IMR-90 (cell line): ENCODE measurements around the gene ITCH. TPM values are rescaled to one million over a fixed set of nuclear protein-coding genes. Genes with fewer than 3 reads are reported as not detected.

Experiments used
- ATAC-seq: fragments of 200-7000 bp; cut with Tn5 transposase; 2 replicates; pipeline ENCODE4 v1.9.1; 2020; ENCODE audit warnings: low read depth, mild to moderate bottlenecking, moderate library complexity
- BruUV-seq: library from RNA; stranded (reverse); fragments of 400-500 nt; replicated peaks from 2 replicates; lab custom pipeline; 2021; lab: Mats Ljungman, UMichigan
- CTCF ChIA-PET: fragments of 300-600 bp; formaldehyde crosslinking; extraction: SDS; loops from one replicate; lab custom pipeline; 2021; ENCODE audit warnings: antibody characterized with exemption; lab: Yijun Ruan, JAX
- POLR2A ChIA-PET: fragments of 300-600 bp; sonication (Branson Sonifier 250); formaldehyde crosslinking; loops from one replicate; lab custom pipeline; 2022; ENCODE audit warnings: antibody characterized with exemption; ENCODE audit not compliant: unreplicated experiment; lab: Charles Lee
- DNase-seq: peaks from one replicate; pipeline ENCODE4 v3.0.0; 2013
- H2AFZ ChIP-seq: replicated peaks from 2 replicates; pipeline ENCODE3; 2013; ENCODE audit warnings: low read length, mild to moderate bottlenecking; ENCODE audit not compliant: poor library complexity
- H2AK5ac ChIP-seq: 2 replicates; pipeline ENCODE4 v1.6.1; 2013; ENCODE audit warnings: low read depth, low read length, inconsistent platforms
- H2AK9ac ChIP-seq: replicated peaks from 2 replicates; pipeline ENCODE3; 2013; ENCODE audit warnings: mild to moderate bottlenecking, low read depth, low read length, moderate library complexity; ENCODE audit not compliant: poor library complexity
- H2BK120ac ChIP-seq: 2 replicates; pipeline ENCODE4 v1.6.1; 2013; ENCODE audit warnings: low read depth, low read length, inconsistent platforms
- H2BK15ac ChIP-seq: 3 replicates; pipeline ENCODE4 v1.6.1; 2013; ENCODE audit warnings: low read depth, low read length, inconsistent platforms
- H2BK20ac ChIP-seq: 2 replicates; pipeline ENCODE4 v1.6.1; 2013; ENCODE audit warnings: low read depth, mild to moderate bottlenecking, inconsistent platforms, low read length, moderate library complexity
- H2BK5ac ChIP-seq: 2 replicates; pipeline ENCODE4 v1.6.1; 2013; ENCODE audit warnings: mild to moderate bottlenecking, low read depth, low read length, inconsistent platforms; ENCODE audit not compliant: poor library complexity, severe bottlenecking
- H3K14ac ChIP-seq: replicated peaks from 2 replicates; pipeline ENCODE4 v1.6.1; 2013; ENCODE audit warnings: low read depth, low read length, inconsistent platforms
- H3K18ac ChIP-seq: 2 replicates; pipeline ENCODE4 v1.6.1; 2013; ENCODE audit warnings: low read depth, low read length, control low read depth
- H3K23ac ChIP-seq: 2 replicates; pipeline ENCODE4 v1.6.1; 2013; ENCODE audit warnings: low read depth, low read length, inconsistent platforms
- H3K27ac ChIP-seq: 2 replicates; pipeline ENCODE4 v1.5.1; 2013; ENCODE audit warnings: mild to moderate bottlenecking, control low read depth, low read length; ENCODE audit not compliant: insufficient read depth
- H3K27me3 ChIP-seq: 2 replicates; pipeline ENCODE4 v1.6.1; 2013; ENCODE audit warnings: low read length; ENCODE audit not compliant: control insufficient read depth, insufficient read depth
- H3K36me3 ChIP-seq: 2 replicates; pipeline ENCODE4 v1.6.1; 2013; ENCODE audit warnings: low read length, mixed read lengths; ENCODE audit not compliant: control insufficient read depth, insufficient read depth
- H3K4ac ChIP-seq: 2 replicates; pipeline ENCODE4 v1.6.1; 2013; ENCODE audit warnings: low read depth, low read length, inconsistent platforms
- H3K4me1 ChIP-seq: 2 replicates; pipeline ENCODE4 v1.6.1; 2013; ENCODE audit warnings: low read length, mixed read lengths; ENCODE audit not compliant: control insufficient read depth, insufficient read depth
- H3K4me2 ChIP-seq: 2 replicates; pipeline ENCODE4 v1.6.1; 2013; ENCODE audit warnings: low read depth, mild to moderate bottlenecking, control low read depth, low read length, moderate library complexity
- H3K4me3 ChIP-seq: 2 replicates; pipeline ENCODE4 v1.5.1; 2013; ENCODE audit warnings: low read depth, mild to moderate bottlenecking, control low read depth, low read length, moderate library complexity; ENCODE audit not compliant: insufficient read depth
- H3K56ac ChIP-seq: 2 replicates; pipeline ENCODE4 v1.6.1; 2013; ENCODE audit warnings: low read length, inconsistent platforms; ENCODE audit not compliant: insufficient read depth; ENCODE audit errors: extremely low read depth
- H3K79me1 ChIP-seq, 2 experiments: 2 replicates each; pipeline ENCODE4 v1.6.1; 2013; ENCODE audit warnings: low read length in 2 of 2, inconsistent platforms in 1 of 2, low read depth in 1 of 2
- H3K9ac ChIP-seq: 2 replicates; pipeline ENCODE4 v1.6.1; 2013; ENCODE audit warnings: low read depth, low read length, control low read depth
- H3K9me1 ChIP-seq: 2 replicates; pipeline ENCODE4 v1.6.1; 2013; ENCODE audit warnings: low read length, inconsistent platforms; ENCODE audit not compliant: insufficient read depth
- H3K9me3 ChIP-seq: 2 replicates; pipeline ENCODE4 v1.6.1; 2013; ENCODE audit warnings: low read length; ENCODE audit not compliant: control insufficient read depth, insufficient read depth
- H4K20me1 ChIP-seq: 2 replicates; pipeline ENCODE4 v1.6.1; 2013; ENCODE audit warnings: low read length, inconsistent platforms; ENCODE audit not compliant: insufficient read depth
- H4K5ac ChIP-seq: 2 replicates; pipeline ENCODE4 v1.6.1; 2013; ENCODE audit warnings: mild to moderate bottlenecking, low read depth, low read length, control low read depth
- H4K8ac ChIP-seq, 2 experiments: 2 replicates each; pipeline ENCODE4 v1.6.1; 2013; ENCODE audit warnings: low read depth in 2 of 2, low read length in 2 of 2, control low read depth in 1 of 2, inconsistent platforms in 1 of 2
- H4K91ac ChIP-seq: 2 replicates; pipeline ENCODE4 v1.6.1; 2013; ENCODE audit warnings: low read depth, low read length, inconsistent platforms; ENCODE audit not compliant: insufficient read depth
- BHLHE40 ChIP-seq: fragments of 150-350 bp; IDR thresholded peaks from 2 replicates; pipeline ENCODE4 v1.6.1; 2016; ENCODE audit warnings: mild to moderate bottlenecking, low read depth, low read length
- CHD1 ChIP-seq: IDR thresholded peaks from 2 replicates; pipeline ENCODE4 v1.6.1; 2012; ENCODE audit warnings: low read depth, low read length, improper control_type of control experiment
- FOS ChIP-seq: fragments of 150-350 bp; IDR thresholded peaks from 2 replicates; pipeline ENCODE4 v1.6.1; 2016; ENCODE audit warnings: low read depth, low read length
- MAFK ChIP-seq: IDR thresholded peaks from 2 replicates; pipeline ENCODE4 v1.6.1; 2012; ENCODE audit warnings: low read depth, low read length, improper control_type of control experiment
- WGBS, 2 experiments: methylation state at CpG; one replicate each; pipeline versions ENCODE4 v1.1.5 to v1.1.7; 2013; ENCODE audit warnings: missing lambda C conversion rate in 2 of 2; ENCODE audit not compliant: insufficient read length in 1 of 2; ENCODE audit errors: extremely low coverage in 2 of 2; 5-methylcytosine and 5-hydroxymethylcytosine counted together
- dilution Hi-C: fragments of 300-500 bp; cut with HindIII; formaldehyde crosslinking; loops from one replicate; pipeline ENCODE4 v1.14.3; 2018; ENCODE audit warnings: low sequenced_read_pairs; ENCODE audit not compliant: unreplicated experiment
- in situ Hi-C: fragments of 300-500 bp; cut with MboI; formaldehyde crosslinking; loops from 3 replicates; pipeline ENCODE4 v1.14.3; 2019; ENCODE audit warnings: low sequenced_read_pairs, inconsistent platforms, mixed read lengths
- intact Hi-C: fragments of 100-400 bp; cut with micrococcal nuclease; formaldehyde crosslinking; loops from 2 replicates; pipeline ENCODE4 v1.10.0; 2022
- polyA plus RNA-seq, 3 experiments: library from polyadenylated mRNA; depleted of rRNA; stranded (reverse); fragments of >200 nt; gene quantifications; 2 replicates each; pipeline ENCODE4 v1.2.3, GENCODE V29; 2012; ENCODE audit warnings: low replicate concordance in 1 of 3
- total RNA-seq: library from RNA; depleted of rRNA; stranded (reverse); fragments of >200 nt; gene quantifications from 2 replicates; pipeline ENCODE4 v1.2.3, GENCODE V29; 2012
- TF ChIP-seq, protein P1 (sequence below): fragments of 150-350 bp; IDR thresholded peaks from 2 replicates; pipeline ENCODE4 v1.6.1; 2017; ENCODE audit warnings: mild to moderate bottlenecking, antibody characterized with exemption, low read length, low read depth

Gene ITCH
- total and polyA plus RNA-seq, 2 of the 4 experiments (the other 2 are of a cell fraction), result 12.7 to 94.6 TPM

DNA sequence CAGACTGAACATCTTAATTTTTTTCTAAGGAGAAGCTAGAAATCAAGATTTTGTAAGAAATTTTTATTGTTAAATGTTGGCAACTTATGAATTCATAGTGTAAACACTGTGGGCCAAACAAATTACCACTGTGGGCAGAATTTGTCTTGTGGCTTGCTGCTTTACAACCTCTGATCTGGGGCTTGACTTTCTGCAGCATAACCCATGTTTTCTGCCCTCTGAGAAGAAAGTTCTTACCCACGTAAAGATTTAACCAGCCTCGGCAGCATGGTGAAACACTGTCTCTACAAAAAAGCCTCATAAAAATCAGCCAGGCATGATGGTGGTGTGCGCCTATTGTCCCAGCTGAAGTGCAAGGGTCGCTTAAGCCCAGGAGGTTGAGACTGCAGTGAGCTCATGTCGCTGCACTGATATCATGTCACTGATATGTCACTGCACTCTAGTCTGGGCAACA is 12.9 kb downstream of the ITCH start:
- no peak overlapping the region for H3K56ac ChIP-seq
- no TSS peak for BruUV-seq
- no peak overlapping the region for H2AFZ ChIP-seq
- no peaks in the 10 kb centered on the region for H3K9me3 ChIP-seq
- no peak overlapping the region for H4K5ac ChIP-seq
- dilution Hi-C loops (no loop called here), intact Hi-C loops (loop anchor here (2.0 kb wide), 1 partner anchor 37 kb away; no protein-coding TSS in a partner anchor), in situ Hi-C loops (no loop called here)
- H3K4ac ChIP-seq, result no peak overlapping the region
- H3K9ac ChIP-seq, result no peak overlapping the region
- 100% methylated on average over 1 of the region's 5 CpGs; no CpG with 5 or more reads in 1 of the 2 experiments for WGBS, 2 experiments
- no peak overlapping the region for H2BK20ac ChIP-seq
- H3K79me1 ChIP-seq, result peaks cover 20 to 56% of the 10 kb centered on the region in 2 experiments
- POLR2A ChIA-PET, result interaction anchor here (0.9 kb wide), 1 partner anchor 9 kb away, joined by 3 read pairs; no protein-coding TSS in a partner anchor
- H3K14ac ChIP-seq, result no peak overlapping the region
- DNase-seq (no peak), ATAC-seq (no peak)
- peaks cover 4% of the 10 kb centered on the region; the same call in 1 of the 2 replicates for H3K4me1 ChIP-seq
- no peak overlapping the region for H3K27ac ChIP-seq
- H3K18ac ChIP-seq, result no peak overlapping the region
- no peak overlapping the region for H2BK15ac ChIP-seq
- no peak overlapping the region for H3K4me3 ChIP-seq
- peaks cover 27% of the 10 kb centered on the region for H3K36me3 ChIP-seq
- no peak overlapping the region for H3K4me2 ChIP-seq
- no peaks in the 10 kb centered on the region for H3K27me3 ChIP-seq
- no peak overlapping the region for H2AK5ac ChIP-seq
- TF ChIP-seq, protein P1, sequence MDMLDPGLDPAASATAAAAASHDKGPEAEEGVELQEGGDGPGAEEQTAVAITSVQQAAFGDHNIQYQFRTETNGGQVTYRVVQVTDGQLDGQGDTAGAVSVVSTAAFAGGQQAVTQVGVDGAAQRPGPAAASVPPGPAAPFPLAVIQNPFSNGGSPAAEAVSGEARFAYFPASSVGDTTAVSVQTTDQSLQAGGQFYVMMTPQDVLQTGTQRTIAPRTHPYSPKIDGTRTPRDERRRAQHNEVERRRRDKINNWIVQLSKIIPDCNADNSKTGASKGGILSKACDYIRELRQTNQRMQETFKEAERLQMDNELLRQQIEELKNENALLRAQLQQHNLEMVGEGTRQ, result no peak
- TF ChIP-seq BHLHE40, result no peak
- no peak for TF ChIP-seq CHD1
- no peak for TF ChIP-seq FOS
- no peak for TF ChIP-seq MAFK
- CTCF ChIA-PET, result interaction anchor here (0.7 kb wide), 1 partner anchor 74 kb away, joined by 5 read pairs; no protein-coding TSS in a partner anchor
- no peak overlapping the region for H3K23ac ChIP-seq
- H4K91ac ChIP-seq, result no peak overlapping the region
- H4K8ac ChIP-seq, result no peak overlapping the region
- peaks cover 7% of the 10 kb centered on the region; the same call in 1 of the 2 replicates for H3K9me1 ChIP-seq
- no peak overlapping the region for H2BK5ac ChIP-seq
- H4K20me1 ChIP-seq, result peaks cover 75% of the 10 kb centered on the region
- H2BK120ac ChIP-seq, result no peak overlapping the region
- H2AK9ac ChIP-seq, result no peak overlapping the region
